K562 (cell line): ENCODE results near the gene RPP38. TPM values are rescaled to one million over a fixed set of nuclear protein-coding genes. Genes with fewer than 3 reads are reported as not detected.

Source experiments
- ATAC-seq: fragments of 200-7000 bp; cut with Tn5 transposase; 3 replicates; pipeline ENCODE4 v1.9.1; 2020; ENCODE audit warnings: moderate library complexity
- BruUV-seq: library from RNA; stranded (reverse); fragments of 400-500 nt; replicated peaks from 2 replicates; lab custom pipeline; 2021; lab: Mats Ljungman, UMichigan
- CTCF ChIA-PET: fragments of 300-600 bp; formaldehyde crosslinking; extraction: SDS; loops from one replicate; lab custom pipeline; 2021; ENCODE audit warnings: low intra/inter-chr PET ratio; lab: Yijun Ruan, JAX
- POLR2A ChIA-PET: fragments of 300-600, 350-650 bp; sonication (Branson Sonifier 250); formaldehyde crosslinking; extraction: SDS; loops from one replicate; lab custom pipeline; 2021; ENCODE audit warnings: antibody characterized with exemption, inconsistent platforms; lab: Yijun Ruan, JAX
- DNase-seq, 4 experiments: peaks; one replicate each; pipeline versions ENCODE4 v3.0.0 to v3.0.0-alpha.2; 2011 to 2018; ENCODE audit warnings: low spot score in 3 of 4, mixed read lengths in 3 of 4; ENCODE audit errors: extremely low read depth in 1 of 4
- FAIRE-seq: peaks from 2 replicates; lab custom pipeline; 2011; peaks lifted over from hg19 to GRCh38; lab: Jason Lieb, UNC
- H2AFZ ChIP-seq: 2 replicates; pipeline ENCODE4 v1.6.0; 2011; ENCODE audit warnings: low read depth, low read length, control low read depth, inconsistent platforms
- H3K27ac ChIP-seq: fragments of 200-600 bp; 3 replicates; pipeline ENCODE4 v1.8.0; 2011; ENCODE audit warnings: low read depth, mild to moderate bottlenecking, control low read depth, inconsistent platforms, low read length, moderate library complexity, mixed read lengths; ENCODE audit errors: extremely low read depth
- H3K27me3 ChIP-seq, 2 experiments: fragments of 300-600 bp in 1 of 2; 2 replicates in 1 of 2; 3 replicates in 1 of 2; pipeline versions ENCODE4 v1.6.0 to v1.8.0; 2011; ENCODE audit warnings: inconsistent platforms in 2 of 2, low read length in 2 of 2, mild to moderate bottlenecking in 1 of 2, mixed read lengths in 1 of 2, moderate library complexity in 1 of 2; ENCODE audit not compliant: control insufficient read depth in 2 of 2, insufficient read depth in 2 of 2
- H3K36me3 ChIP-seq: fragments of 300-600 bp; 3 replicates; pipeline ENCODE4 v1.8.0; 2011; ENCODE audit warnings: mild to moderate bottlenecking, low read length, inconsistent platforms; ENCODE audit not compliant: control insufficient read depth, insufficient read depth
- H3K4me1 ChIP-seq, 2 experiments: fragments of 200-600 bp in 1 of 2; replicated peaks in 1 of 2; 2 replicates in 1 of 2; 3 replicates in 1 of 2; pipeline versions ENCODE4 v1.5.1 to v1.8.0; 2011; ENCODE audit warnings: inconsistent platforms in 2 of 2, low read length in 2 of 2, mild to moderate bottlenecking in 1 of 2, mixed read lengths in 1 of 2, moderate library complexity in 1 of 2; ENCODE audit not compliant: control insufficient read depth in 2 of 2, insufficient read depth in 2 of 2
- H3K4me2 ChIP-seq: 2 replicates; pipeline ENCODE4 v1.6.1; 2011; ENCODE audit warnings: low read length, control low read depth, inconsistent platforms, mixed read lengths; ENCODE audit not compliant: insufficient read depth
- H3K4me3 ChIP-seq: fragments of 200-600 bp; sonication (generic), shearing (Covaris generic); 2 replicates; pipeline ENCODE4 v1.5.1; 2016; ENCODE audit warnings: control low read depth, inconsistent platforms
- H3K79me2 ChIP-seq: fragments of 200-600 bp; 3 replicates; pipeline ENCODE4 v1.8.0; 2011; ENCODE audit warnings: low read length, inconsistent platforms; ENCODE audit not compliant: control insufficient read depth, insufficient read depth
- H3K9ac ChIP-seq, 2 experiments: 2 replicates each; pipeline versions ENCODE4 v1.6.0 to v1.6.1; 2011; ENCODE audit warnings: low read depth in 2 of 2, low read length in 2 of 2, control low read depth in 1 of 2, inconsistent platforms in 1 of 2, mild to moderate bottlenecking in 1 of 2, mixed read lengths in 1 of 2; ENCODE audit not compliant: insufficient read depth in 1 of 2
- H3K9me1 ChIP-seq: one replicate; pipeline ENCODE4 v1.6.0; 2011; ENCODE audit warnings: inconsistent platforms, mild to moderate bottlenecking, low read length, moderate library complexity; ENCODE audit not compliant: control insufficient read depth, insufficient read depth
- H3K9me3 ChIP-seq: replicated peaks from 2 replicates; pipeline ENCODE4 v1.5.1; 2011; ENCODE audit warnings: low read depth, low read length, inconsistent platforms; ENCODE audit not compliant: control insufficient read depth, insufficient read depth
- H4K20me1 ChIP-seq: replicated peaks from 2 replicates; pipeline ENCODE4 v1.6.1; 2011; ENCODE audit warnings: low read length, inconsistent platforms, mixed read lengths; ENCODE audit not compliant: control insufficient read depth, insufficient read depth
- CHCHD3 ChIP-seq: fragments of 250-450 bp; sonication (Bioruptor Pico); IDR thresholded peaks from 2 replicates; pipeline ENCODE4 v2.1.2; 2022; ENCODE audit warnings: mild to moderate bottlenecking
- COPS2 ChIP-seq: fragments of 450-650 bp; conservative IDR thresholded peaks from 2 replicates; pipeline ENCODE4 v1.6.1; 2016; ENCODE audit warnings: mild to moderate bottlenecking, moderate library complexity
- DDX20 ChIP-seq: fragments of 450-650 bp; IDR thresholded peaks from 2 replicates; pipeline ENCODE4 v1.6.1; 2016; ENCODE audit warnings: missing genetic modification characterization, low read depth, mild to moderate bottlenecking, missing compliant biosample characterization, moderate library complexity
- HMGN3 ChIP-seq: IDR thresholded peaks from 2 replicates; pipeline ENCODE4 v1.6.1; 2011; ENCODE audit warnings: borderline replicate concordance, low read depth, mild to moderate bottlenecking, mixed read lengths, low read length; ENCODE audit not compliant: insufficient read length; ENCODE audit errors: extremely low read depth
- MAX ChIP-seq: sonication (generic); formaldehyde crosslinking; IDR thresholded peaks from 2 replicates; pipeline ENCODE4 v1.9.0; 2022; ENCODE audit warnings: mild to moderate bottlenecking, missing genetic modification reagents
- MEF2A ChIP-seq: IDR thresholded peaks from 2 replicates; pipeline ENCODE4 v1.6.1; 2011; ENCODE audit warnings: low read depth, mild to moderate bottlenecking, low read length, moderate library complexity; ENCODE audit not compliant: control insufficient read depth
- RFX7 ChIP-seq: fragments of 250-450 bp; sonication (Bioruptor Pico); IDR thresholded peaks from 2 replicates; pipeline ENCODE4 v1.5.1; 2021; ENCODE audit warnings: mild to moderate bottlenecking
- SIRT6 ChIP-seq: IDR thresholded peaks from one replicate; pipeline ENCODE4 v1.6.1; 2012; ENCODE audit warnings: low read depth, mild to moderate bottlenecking, control low read depth, inconsistent platforms, low read length, moderate library complexity
- SMARCA5 ChIP-seq: fragments of 450-650 bp; IDR thresholded peaks from 2 replicates; pipeline ENCODE4 v1.6.1; 2016
- YBX1 ChIP-seq: fragments of 450-650 bp; IDR thresholded peaks from 2 replicates; pipeline ENCODE4 v1.7.1; 2016; ENCODE audit warnings: mild to moderate bottlenecking
- ZNF609 ChIP-seq: sonication (generic); formaldehyde crosslinking; IDR thresholded peaks from 2 replicates; pipeline ENCODE4 v1.8.1; 2023; ENCODE audit warnings: missing genetic modification reagents, mild to moderate bottlenecking, borderline replicate concordance
- ZNF655 ChIP-seq: fragments of 250-450 bp; sonication (Bioruptor Pico); IDR thresholded peaks from 2 replicates; pipeline ENCODE4 v1.5.0; 2021
- ZNF785 ChIP-seq: fragments of 250-450 bp; sonication (Bioruptor Pico); IDR thresholded peaks from 2 replicates; pipeline ENCODE4 v1.4.0; 2020; ENCODE audit warnings: mild to moderate bottlenecking
- WGBS: fragments of 100-300 bp; shearing (Covaris generic); methylation state at CpG from one replicate; pipeline ENCODE4 v1.1.6; 2016; ENCODE audit warnings: low coverage, mixed read lengths; ENCODE audit not compliant: insufficient coverage; ENCODE audit errors: missing lambda C conversion rate; 5-methylcytosine and 5-hydroxymethylcytosine counted together
- in situ Hi-C: fragments of 300-500 bp; cut with MboI; formaldehyde crosslinking; loops from 4 replicates; pipeline ENCODE4 v1.15.0; 2018; ENCODE audit warnings: inconsistent platforms, mixed read lengths
- intact Hi-C: fragments of 100-400 bp; cut with micrococcal nuclease; formaldehyde crosslinking; loops from 2 replicates; pipeline ENCODE4 v1.14.2; 2022
- polyA plus RNA-seq, 8 experiments: library from polyadenylated mRNA; depleted of rRNA in 4 of 8; stranded (reverse) in 5 of 8; unstranded in 3 of 8; fragments of >200 nt; fragmentation: Nextera tagmentation in 2 of 8; fragmentation: Illumina TruSeq in 1 of 8; extraction: Ambion mirVana in 2 of 8; extraction: Trizol in 1 of 8; gene quantifications; 2 replicates each; pipeline versions ENCODE4 v1.2.1 to v1.2.3, GENCODE V29; 2011 to 2014; ENCODE audit warnings: inconsistent platforms in 1 of 8, missing spikeins in 1 of 8
- total RNA-seq, 7 experiments: library from RNA; depleted of rRNA in 6 of 7; stranded (reverse); fragments of >200 nt in 6 of 7; fragmentation: Illumina TruSeq in 2 of 7; extraction: Trizol in 2 of 7; gene quantifications; 2 replicates each; pipeline versions ENCODE4 v1.2.1 to v1.2.3, GENCODE V29; 2011 to 2021; ENCODE audit warnings: low replicate concordance in 1 of 7

RPP38 gene
- total and polyA plus RNA-seq, 9 of the 15 experiments (the other 6 are each of a cell fraction or from before 2014, with no cell fraction given): 26.3 to 58.6 (median 33.8) TPM

- ATAC-seq (no peak), DNase-seq (no peak), FAIRE-seq (peak; percentile 48)
- ChIA-PET CTCF (no interaction called here), POLR2A (interaction anchor here (2.0 kb wide), 1 partner anchor 15 kb away, joined by 4 read pairs; no protein-coding TSS in a partner anchor)
- intact Hi-C loops (no loop called here), in situ Hi-C loops (no loop called here)
- no peaks in the 10 kb centered on the region for H3K27me3 ChIP-seq
- H3K9me3 ChIP-seq: no peaks in the 10 kb centered on the region; the same call in 1 of the 2 replicates
- H3K4me3 ChIP-seq: no peak overlapping the region
- TF ChIP-seq RFX7 (CRISPR knock-in tag) (no peak), YBX1 (no peak), HMGN3 (no peak), MAX (CRISPR knock-in tag) (no peak), DDX20 (no peak), SIRT6 (no peak), MEF2A (no peak), ZNF609 (CRISPR knock-in tag) (no peak), ZNF655 (CRISPR knock-in tag) (no peak), ZNF785 (CRISPR knock-in tag) (no peak), CHCHD3 (CRISPR knock-in tag) (no peak), SMARCA5 (no peak), COPS2 (no peak)
- BruUV-seq: no TSS peak
- H3K79me2 ChIP-seq: no peaks in the 10 kb centered on the region
- no peak overlapping the region for H2AFZ ChIP-seq
- no peaks in the 10 kb centered on the region for H4K20me1 ChIP-seq
- H3K4me2 ChIP-seq: no peak overlapping the region
- no peak overlapping the region for H3K27ac ChIP-seq
- H3K9me1 ChIP-seq: no peaks in the 10 kb centered on the region
- 62% methylated on average over 5 of the region's 5 CpGs for WGBS
- H3K4me1 ChIP-seq: no peaks in the 10 kb centered on the region
- no peak overlapping the region for H3K9ac ChIP-seq
- peaks cover 14% of the 10 kb centered on the region; the same call in 2 of the 3 replicates for H3K36me3 ChIP-seq
Observed at GRCh38 chr10:15116225-15116624, 19.1 kb downstream of the RPP38 start.
